ENCODE results near the gene SEMA3F. TPM values are rescaled to one million over a fixed set of nuclear protein-coding genes. Genes with fewer than 3 reads are reported as not detected.
A peak's percentile ranks its signal among the peaks of the same experiment; 100 is the strongest.
"Not testable (repeated sequence)": the region's sequence is repeated elsewhere in the genome, so short reads cannot be mapped to it uniquely, and the experiment has no call there.

SEMA3F gene
- total RNA-seq, 5 donors from 2014 or later (not counting 1 experiment from before 2014, with no cell fraction given), result 0.32 to 0.46 (median 0.36) TPM; not detected in 1

GRCh38 chr3:50211368-50211717, 56.2 kb downstream of the SEMA3F start:
- H3K9me3 Mint-ChIP-seq; H3K36me3 Mint-ChIP-seq; H3K4me1 Mint-ChIP-seq; H3K4me3 Mint-ChIP-seq; H3K4me1 ChIP-seq (ENCODE audit: control insufficient read depth in 1 of 2, extremely low read depth in 1 of 2, insufficient read depth in 2 of 2, low read length in 2 of 2); H3K27ac Mint-ChIP-seq; H3K9me3 ChIP-seq; ATAC-seq (replicated peaks in 1 of 4); H3K36me3 ChIP-seq (ENCODE audit: control insufficient read depth in 2 of 2, extremely low read depth in 1 of 2, insufficient read depth in 1 of 2, low read length in 1 of 2); DNase-seq; H3K4me3 ChIP-seq (ENCODE audit: control insufficient read depth in 1 of 2, extremely low read depth in 1 of 2, low read length in 1 of 2); H3K27ac ChIP-seq (ENCODE audit: low read length): not testable (repeated sequence)
- peaks cover 2 to 56% of the 10 kb centered on the region in 2 experiments for H3K27me3 ChIP-seq (replicated peaks in 1 of 2; ENCODE audit: control insufficient read depth in 2 of 2, extremely low read depth in 1 of 2, insufficient read depth in 2 of 2, low read length in 1 of 2)
- H3K27me3 Mint-ChIP-seq, result peaks cover 11 to 19% of the 10 kb centered on the region in 2 donors
- ChIA-PET CTCF (interaction anchor here (0.6 kb wide), 2 partner anchors 15 to 186 kb away, joined by 3 to 4 read pairs; no protein-coding TSS in a partner anchor), POLR2A (interaction anchor here (0.6 to 1.2 kb wide), 2 partner anchors 17 to 29 kb away, joined by 5 to 11 read pairs; no protein-coding TSS in a partner anchor)
- 100% methylated on average over 2 of the region's 5 CpGs for WGBS (ENCODE audit: insufficient coverage)

GRCh38 chr3:50211930-50212329, 56.8 kb downstream of the SEMA3F start:
- H3K4me3 Mint-ChIP-seq, result no peak overlapping the region
- no peaks in the 10 kb centered on the region for H3K36me3 ChIP-seq (ENCODE audit: control insufficient read depth in 2 of 2, extremely low read depth in 1 of 2, insufficient read depth in 1 of 2, low read length in 1 of 2)
- no peak overlapping the region for H3K4me3 ChIP-seq (ENCODE audit: control insufficient read depth in 1 of 2, extremely low read depth in 1 of 2, low read length in 1 of 2)
- DNase-seq (no peak), ATAC-seq (replicated peaks in 1 of 4) (no peak)
- H3K4me1 Mint-ChIP-seq, result peaks cover 0 to under 1% (median 0%) of the 10 kb centered on the region in 3 donors
- H3K27ac Mint-ChIP-seq, result no peak overlapping the region
- H3K9me3 Mint-ChIP-seq, result no peaks in the 10 kb centered on the region
- no peaks in the 10 kb centered on the region for H3K9me3 ChIP-seq
- no peaks in the 10 kb centered on the region for H3K36me3 Mint-ChIP-seq
- no peak overlapping the region for H3K27ac ChIP-seq (ENCODE audit: low read length)
- H3K4me1 ChIP-seq (ENCODE audit: control insufficient read depth in 1 of 2, extremely low read depth in 1 of 2, insufficient read depth in 2 of 2, low read length in 2 of 2), result no peaks in the 10 kb centered on the region
- H3K27me3 Mint-ChIP-seq, result peaks cover 5 to 13% of the 10 kb centered on the region in 2 donors
- POLR2A ChIA-PET, result interaction anchor here in 1 of 2 donors (0.6 kb wide), 1 partner anchor 28 kb away, joined by 11 read pairs; no protein-coding TSS in a partner anchor
- 44% methylated on average over 1 of the region's 2 CpGs for WGBS (ENCODE audit: insufficient coverage)
- CTCF ChIA-PET, result interaction anchor here (0.6 kb wide), 2 partner anchors 15 to 186 kb away, joined by 3 to 4 read pairs; no protein-coding TSS in a partner anchor
- peaks cover 0 to 53% of the 10 kb centered on the region in 2 experiments for H3K27me3 ChIP-seq (replicated peaks in 1 of 2; ENCODE audit: control insufficient read depth in 2 of 2, extremely low read depth in 1 of 2, insufficient read depth in 2 of 2, low read length in 1 of 2)

DNA sequence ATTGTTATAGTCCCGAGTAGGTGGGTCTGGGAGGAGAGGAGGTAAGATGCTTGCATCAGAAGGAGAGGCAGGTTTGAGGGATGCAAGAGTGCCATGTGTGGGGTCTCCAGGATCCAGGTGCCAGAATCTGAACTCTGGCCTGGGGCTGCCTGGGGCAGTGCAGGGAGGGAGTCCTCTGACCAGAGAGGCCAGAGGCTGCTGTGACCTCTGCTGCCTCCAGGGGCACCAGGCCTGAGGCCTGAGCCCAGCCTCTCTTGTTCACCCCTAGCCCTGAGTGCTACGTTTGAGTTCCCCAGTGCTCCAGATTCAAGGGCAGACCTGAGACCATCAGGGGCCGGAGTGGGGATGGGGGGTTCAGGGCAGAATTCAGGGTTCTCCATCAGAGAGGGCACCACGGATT, 57.4 kb downstream of the SEMA3F start:
- Mint-ChIP-seq H3K27ac (no peak overlapping the region), H3K36me3 (no peaks in the 10 kb centered on the region), H3K4me3 (no peak overlapping the region), H3K9me3 (no peaks in the 10 kb centered on the region), H3K27me3 (peaks cover 5 to 8% of the 10 kb centered on the region in 2 donors), H3K4me1 (no peaks in the 10 kb centered on the region)
- H3K4me3 ChIP-seq (ENCODE audit: control insufficient read depth in 1 of 2, extremely low read depth in 1 of 2, low read length in 1 of 2), result no peak overlapping the region
- POLR2A ChIA-PET, result no interaction called here
- ATAC-seq (replicated peaks in 1 of 4), result no peak
- no peak for DNase-seq
- H3K27ac ChIP-seq (ENCODE audit: low read length), result no peak overlapping the region
- no peaks in the 10 kb centered on the region for H3K36me3 ChIP-seq (ENCODE audit: control insufficient read depth in 2 of 2, extremely low read depth in 1 of 2, insufficient read depth in 1 of 2, low read length in 1 of 2)
- CTCF ChIA-PET, result no interaction called here
- H3K9me3 ChIP-seq, result no peaks in the 10 kb centered on the region
- H3K27me3 ChIP-seq (replicated peaks in 1 of 2; ENCODE audit: control insufficient read depth in 2 of 2, extremely low read depth in 1 of 2, insufficient read depth in 2 of 2, low read length in 1 of 2), result peaks cover 0 to 47% of the 10 kb centered on the region in 2 experiments
- WGBS (ENCODE audit: insufficient coverage), result 77% methylated on average over 4 of the region's 4 CpGs
- H3K4me1 ChIP-seq (ENCODE audit: control insufficient read depth in 1 of 2, extremely low read depth in 1 of 2, insufficient read depth in 2 of 2, low read length in 2 of 2), result no peaks in the 10 kb centered on the region

DNA sequence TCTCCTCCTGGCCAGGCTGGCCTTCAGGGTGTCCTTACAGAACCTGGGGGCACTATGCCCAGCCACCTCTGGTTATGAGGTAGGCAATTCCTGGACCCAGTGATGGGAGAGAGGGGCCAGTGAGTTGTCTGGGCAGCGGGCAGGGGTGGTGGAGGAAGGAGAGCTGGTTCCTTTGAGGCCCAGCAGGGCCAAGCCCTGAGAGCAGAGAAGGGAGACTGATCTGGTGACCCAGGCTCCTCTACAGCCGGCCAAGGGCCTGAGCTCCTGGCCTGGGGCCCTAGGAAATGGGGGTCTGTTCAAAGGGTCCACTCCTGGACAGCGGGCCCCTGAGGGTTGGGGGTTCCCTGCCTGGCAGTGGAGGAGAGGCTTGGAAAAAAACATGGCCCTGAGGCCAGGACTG, 57.8 kb downstream of the SEMA3F start:
- Mint-ChIP-seq H3K27ac (no peak overlapping the region), H3K4me1 (no peaks in the 10 kb centered on the region), H3K27me3 (peaks cover 5 to 7% of the 10 kb centered on the region in 2 donors), H3K9me3 (no peaks in the 10 kb centered on the region), H3K36me3 (no peaks in the 10 kb centered on the region), H3K4me3 (no peak overlapping the region)
- DNase-seq (no peak), ATAC-seq (replicated peaks in 1 of 4) (no peak)
- CTCF ChIA-PET, result no interaction called here
- Histone ChIP-seq H3K27me3 (replicated peaks in 1 of 2; ENCODE audit: control insufficient read depth in 2 of 2, extremely low read depth in 1 of 2, insufficient read depth in 2 of 2, low read length in 1 of 2) (peaks cover 0 to 42% of the 10 kb centered on the region in 2 experiments), H3K9me3 (no peaks in the 10 kb centered on the region), H3K27ac (ENCODE audit: low read length) (no peak overlapping the region), H3K4me1 (ENCODE audit: control insufficient read depth in 1 of 2, extremely low read depth in 1 of 2, insufficient read depth in 2 of 2, low read length in 2 of 2) (no peaks in the 10 kb centered on the region), H3K36me3 (ENCODE audit: control insufficient read depth in 2 of 2, extremely low read depth in 1 of 2, insufficient read depth in 1 of 2, low read length in 1 of 2) (no peaks in the 10 kb centered on the region), H3K4me3 (ENCODE audit: control insufficient read depth in 1 of 2, extremely low read depth in 1 of 2, low read length in 1 of 2) (no peak overlapping the region)
- POLR2A ChIA-PET, result no interaction called here
- WGBS (ENCODE audit: insufficient coverage), result 40% methylated on average over 1 of the region's 3 CpGs

DNA sequence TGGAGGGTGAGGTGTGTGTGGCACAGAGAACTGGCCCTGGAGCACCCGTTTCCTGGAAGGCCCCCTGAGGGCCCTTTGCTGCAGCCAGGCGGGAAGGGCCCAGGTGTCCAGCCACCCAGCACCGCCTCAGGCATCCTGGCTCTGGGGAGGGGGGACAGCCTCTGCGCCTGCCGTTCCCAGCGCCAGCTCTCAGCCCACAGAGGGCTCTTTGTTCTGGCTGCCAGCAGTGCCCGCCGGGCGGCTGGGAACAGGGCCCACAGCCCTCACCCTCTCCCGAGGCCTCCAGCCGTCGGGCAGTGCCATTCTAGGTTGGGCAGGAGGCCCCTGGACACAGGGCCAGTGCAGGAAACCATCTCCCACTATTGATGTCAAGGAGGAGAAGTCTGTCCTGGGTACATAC, 58.2 kb downstream of the SEMA3F start:
- WGBS (ENCODE audit: insufficient coverage), result 89% methylated on average over 12 of the region's 12 CpGs
- peaks cover 0 to 43% of the 10 kb centered on the region in 2 experiments for H3K27me3 ChIP-seq (replicated peaks in 1 of 2; ENCODE audit: control insufficient read depth in 2 of 2, extremely low read depth in 1 of 2, insufficient read depth in 2 of 2, low read length in 1 of 2)
- ATAC-seq (replicated peaks in 1 of 4) (peak in 1 of 4 experiments; percentile 9), DNase-seq (no peak)
- H3K36me3 Mint-ChIP-seq, result no peaks in the 10 kb centered on the region
- no peak overlapping the region for H3K27ac Mint-ChIP-seq
- no peaks in the 10 kb centered on the region for H3K4me1 ChIP-seq (ENCODE audit: control insufficient read depth in 1 of 2, extremely low read depth in 1 of 2, insufficient read depth in 2 of 2, low read length in 2 of 2)
- H3K27ac ChIP-seq (ENCODE audit: low read length), result no peak overlapping the region
- no peaks in the 10 kb centered on the region for H3K4me1 Mint-ChIP-seq
- no peak overlapping the region for H3K4me3 Mint-ChIP-seq
- H3K36me3 ChIP-seq (ENCODE audit: control insufficient read depth in 2 of 2, extremely low read depth in 1 of 2, insufficient read depth in 1 of 2, low read length in 1 of 2), result no peaks in the 10 kb centered on the region
- no peaks in the 10 kb centered on the region for H3K9me3 ChIP-seq
- ChIA-PET CTCF (no interaction called here), POLR2A (no interaction called here)
- H3K9me3 Mint-ChIP-seq, result no peaks in the 10 kb centered on the region
- peaks cover 4 to 6% of the 10 kb centered on the region in 2 donors for H3K27me3 Mint-ChIP-seq
- no peak overlapping the region for H3K4me3 ChIP-seq (ENCODE audit: control insufficient read depth in 1 of 2, extremely low read depth in 1 of 2, low read length in 1 of 2)

GRCh38 chr3:50214824-50215223, 59.7 kb downstream of the SEMA3F start:
- Histone ChIP-seq H3K27ac (ENCODE audit: low read length) (no peak overlapping the region), H3K4me3 (ENCODE audit: control insufficient read depth in 1 of 2, extremely low read depth in 1 of 2, low read length in 1 of 2) (no peak overlapping the region), H3K27me3 (replicated peaks in 1 of 2; ENCODE audit: control insufficient read depth in 2 of 2, extremely low read depth in 1 of 2, insufficient read depth in 2 of 2, low read length in 1 of 2) (peaks cover 0 to 35% of the 10 kb centered on the region in 2 experiments), H3K9me3 (no peaks in the 10 kb centered on the region), H3K4me1 (ENCODE audit: control insufficient read depth in 1 of 2, extremely low read depth in 1 of 2, insufficient read depth in 2 of 2, low read length in 2 of 2) (no peaks in the 10 kb centered on the region), H3K36me3 (ENCODE audit: control insufficient read depth in 2 of 2, extremely low read depth in 1 of 2, insufficient read depth in 1 of 2, low read length in 1 of 2) (no peaks in the 10 kb centered on the region)
- H3K36me3 Mint-ChIP-seq, result no peaks in the 10 kb centered on the region
- H3K4me3 Mint-ChIP-seq, result no peak overlapping the region
- H3K4me1 Mint-ChIP-seq, result no peaks in the 10 kb centered on the region
- ChIA-PET CTCF (interaction anchor here in 1 of 2 donors (0.5 kb wide), 1 partner anchor 669 kb away, joined by 4 read pairs; no protein-coding TSS in a partner anchor), POLR2A (no interaction called here)
- H3K9me3 Mint-ChIP-seq, result no peaks in the 10 kb centered on the region
- no peak for ATAC-seq (replicated peaks in 1 of 4)
- no peak overlapping the region for H3K27ac Mint-ChIP-seq
- peaks cover 0 to 1% of the 10 kb centered on the region in 2 donors for H3K27me3 Mint-ChIP-seq
- no peak for DNase-seq
- 73% methylated on average over 8 of the region's 10 CpGs for WGBS (ENCODE audit: insufficient coverage)
